NCI-H460 (cell line): ENCODE data around the gene PVALB. TPM values are rescaled to one million over a fixed set of nuclear protein-coding genes. Genes with fewer than 3 reads are reported as not detected.

Experiments
- DNase-seq: peaks from one replicate; pipeline ENCODE4 v3.0.0-alpha.2; 2016; ENCODE audit warnings: low read depth; ENCODE audit errors: extremely low read depth
- total RNA-seq: library from RNA; depleted of rRNA; stranded (reverse); fragments of >200 nt; shearing (Covaris generic); gene quantifications from 2 replicates; pipeline ENCODE4 v1.2.3, GENCODE V29; 2014

PVALB gene
- total RNA-seq, 1 experiment from 2014 or later: not detected

DNA sequence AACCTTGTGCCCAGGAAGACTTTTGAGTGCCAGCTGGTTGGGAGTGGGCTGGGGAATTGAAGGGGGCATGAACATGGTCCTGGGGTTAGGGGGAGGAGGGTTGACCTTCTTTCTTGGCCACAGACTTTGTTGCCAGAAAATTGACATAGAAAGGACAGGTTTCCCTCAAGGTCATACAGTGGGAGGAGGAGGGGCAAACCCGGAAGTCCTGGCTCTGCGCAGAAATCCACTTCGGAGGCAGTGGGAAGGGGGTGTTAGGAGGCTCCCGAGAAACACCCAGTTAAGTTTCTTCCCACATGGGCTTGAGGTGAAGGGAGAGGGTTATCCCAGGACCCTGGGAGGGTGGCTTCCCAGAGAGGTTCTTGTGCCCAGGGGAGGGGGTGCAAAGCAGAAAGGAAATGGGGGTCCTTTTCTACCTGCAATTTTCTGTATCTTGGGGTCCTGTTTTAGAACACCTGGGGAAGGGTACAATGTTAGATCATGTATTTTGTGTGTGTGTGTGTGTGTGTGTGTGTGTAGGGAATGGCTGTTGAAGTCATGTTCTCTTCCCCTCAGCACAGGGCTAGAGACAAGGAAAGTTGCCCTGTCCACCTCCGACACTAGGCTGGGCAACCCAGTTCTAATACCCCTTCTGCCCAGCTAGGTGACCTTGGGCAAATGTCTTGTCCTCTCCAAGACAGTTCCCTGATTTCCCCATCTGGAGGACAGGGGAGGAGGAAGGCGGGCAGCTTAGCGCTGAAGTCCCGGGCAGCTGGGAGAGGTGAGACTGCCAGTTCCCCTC, 1.1 kb downstream of the PVALB start:
- DNase-seq: no peak

- no peak for DNase-seq
Observed at GRCh38 chr22:36814801-36815200, 2.0 kb downstream of the PVALB start.

- DNase-seq: no peak
Observed at GRCh38 chr22:36811094-36811800, 5.6 kb downstream of the PVALB start.

DNA sequence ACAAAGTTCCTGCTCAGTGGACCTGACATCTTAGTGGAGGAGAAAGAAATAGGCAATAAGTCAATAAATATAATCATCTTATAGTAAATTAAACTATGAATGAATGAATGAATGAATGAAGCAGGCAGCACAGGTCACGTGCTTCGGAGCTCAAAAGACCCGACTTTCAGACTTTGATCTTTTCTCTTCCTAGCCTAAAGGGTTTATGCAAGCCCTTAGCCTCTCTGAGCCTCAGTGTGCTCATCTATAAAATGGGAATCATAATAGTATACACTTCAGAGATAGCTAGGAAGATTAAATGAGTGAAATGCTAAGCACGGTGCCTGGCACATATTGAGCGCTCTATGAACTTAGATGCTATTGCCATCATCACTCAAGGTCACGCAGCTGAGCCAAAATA, 7.5 kb downstream of the PVALB start:
- no peak for DNase-seq

GRCh38 chr22:36808721-36809344, 8.0 kb downstream of the PVALB start:
- no peak for DNase-seq

DNA sequence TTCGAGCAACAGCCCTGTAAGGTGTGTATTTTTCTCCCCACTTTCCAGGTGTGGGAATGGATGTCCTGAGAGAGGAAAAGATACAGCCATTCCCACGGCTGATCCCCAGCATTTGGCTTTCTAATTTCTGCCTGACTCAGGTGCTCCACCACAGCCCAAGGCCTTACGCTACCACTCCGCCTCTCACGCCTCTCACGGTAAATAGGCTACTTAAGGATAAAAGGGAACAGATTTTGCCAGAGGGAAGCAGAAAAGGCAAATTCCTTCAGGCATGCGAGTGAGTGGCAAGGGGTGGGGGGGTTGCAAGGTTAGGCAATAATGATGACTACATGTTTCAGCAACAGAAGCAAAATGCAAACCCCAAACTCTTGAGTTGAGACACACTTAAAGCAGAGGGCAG, 9.2 kb downstream of the PVALB start:
- DNase-seq: no peak

DNA sequence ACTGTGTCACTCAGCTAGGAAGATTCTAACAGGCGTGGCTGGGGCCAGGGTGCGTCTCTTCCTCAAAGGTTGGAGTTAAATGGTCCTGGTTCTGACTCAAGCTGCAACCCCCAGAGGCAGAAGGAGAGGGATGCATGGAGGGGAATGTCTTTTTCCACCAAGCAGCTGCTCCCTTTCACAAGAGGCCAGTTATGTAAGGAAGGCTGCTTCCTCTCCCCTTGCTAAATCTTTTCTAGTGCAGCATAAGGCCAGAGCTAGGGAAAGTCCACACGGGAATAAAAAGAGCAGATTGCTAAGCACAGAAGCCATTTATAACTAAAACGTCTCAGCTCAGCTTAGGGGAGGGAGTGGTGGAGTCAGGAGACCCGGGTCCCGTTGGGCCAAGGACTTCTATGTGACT, 10.0 kb downstream of the PVALB start:
- DNase-seq: no peak

DNA sequence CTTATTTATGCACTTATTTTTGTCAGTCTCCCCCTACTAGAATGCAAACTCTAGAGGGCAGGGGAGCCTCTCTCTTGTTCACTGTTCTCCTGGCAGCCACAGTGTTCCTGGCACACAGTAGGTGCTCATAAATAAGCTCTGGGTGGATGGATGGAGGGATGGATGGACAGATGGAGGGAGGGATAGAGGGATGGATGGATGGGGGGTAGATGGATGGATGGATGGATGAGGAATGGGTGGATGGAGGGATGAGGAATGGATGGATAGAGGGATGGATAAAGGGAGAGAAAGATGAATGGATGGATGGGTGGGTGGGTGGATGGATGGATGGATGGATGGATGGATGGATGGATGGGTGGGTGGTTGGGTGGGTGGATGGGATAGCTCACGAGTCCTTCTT, 13.5 kb downstream of the PVALB start:
- no peak for DNase-seq

GRCh38 chr22:36798674-36799066, 18.2 kb downstream of the PVALB start:
- DNase-seq: no peak

DNA sequence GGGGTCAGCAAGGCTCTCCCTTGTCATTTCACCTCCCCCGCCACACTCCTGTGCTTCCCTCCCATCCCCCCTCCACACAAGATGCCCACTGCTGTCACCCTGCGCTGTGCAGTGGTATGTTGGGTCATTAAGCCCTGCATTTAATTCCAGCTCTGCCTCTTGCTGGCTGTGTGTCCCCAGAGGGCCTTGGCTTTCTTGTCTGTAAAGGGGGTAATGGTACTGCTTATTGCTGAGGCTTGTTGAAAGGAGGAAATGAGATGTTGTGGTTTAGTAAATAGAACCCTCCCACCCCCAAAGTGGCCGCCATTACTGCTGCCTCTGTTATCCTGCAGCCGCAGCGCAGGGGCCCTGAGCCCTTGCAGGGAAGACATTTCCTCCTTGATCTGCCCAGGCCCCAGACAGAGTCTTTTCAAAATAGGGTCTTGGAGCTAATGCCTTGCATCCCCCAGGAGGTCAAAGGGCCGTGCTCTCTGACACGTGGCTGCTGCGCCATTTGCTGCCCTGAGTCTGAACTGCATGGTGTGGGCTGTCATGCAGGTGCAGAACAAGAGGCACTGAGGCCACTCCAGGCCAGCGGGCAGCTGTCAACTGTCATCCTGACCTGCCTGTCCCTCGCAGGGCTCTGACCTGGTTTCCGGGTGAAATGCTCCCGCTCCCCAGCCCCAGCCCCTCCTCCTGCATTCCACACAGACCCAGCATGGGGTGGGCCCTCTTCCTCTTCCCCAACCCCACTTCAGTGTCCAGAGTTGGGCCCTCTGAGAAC, 18.7 kb downstream of the PVALB start:
- no peak for DNase-seq

GRCh38 chr22:36797374-36797773, 19.5 kb downstream of the PVALB start:
- no peak for DNase-seq

GRCh38 chr22:36796552-36797175, 20.2 kb downstream of the PVALB start:
- DNase-seq: no peak

- no peak for DNase-seq
Observed at GRCh38 chr22:36795633-36796032, 21.2 kb downstream of the PVALB start.

GRCh38 chr22:36790648-36791047, 26.2 kb downstream of the PVALB start:
- DNase-seq: no peak

GRCh38 chr22:36787204-36787988, 29.4 kb downstream of the PVALB start:
- no peak for DNase-seq

DNA sequence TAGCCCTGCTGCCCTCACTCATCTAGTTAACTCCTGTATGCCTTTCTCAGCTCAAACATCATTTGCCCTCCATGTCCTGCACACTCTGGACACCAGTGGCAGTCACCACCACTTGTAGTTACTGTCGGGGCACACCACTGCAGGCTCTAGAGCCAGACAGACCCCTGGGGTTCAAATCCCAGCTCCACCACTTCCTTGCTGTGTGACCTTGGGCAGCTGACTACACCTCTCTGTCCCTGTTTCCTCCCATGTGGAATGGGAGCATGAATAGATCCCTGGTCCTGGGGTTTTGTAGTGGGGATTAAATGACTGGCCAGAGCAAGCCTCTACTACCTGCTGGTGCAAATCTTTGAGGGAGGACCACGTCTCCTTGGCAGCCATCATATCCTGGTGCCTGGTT, 33.1 kb downstream of the PVALB start:
- no peak for DNase-seq

DNA sequence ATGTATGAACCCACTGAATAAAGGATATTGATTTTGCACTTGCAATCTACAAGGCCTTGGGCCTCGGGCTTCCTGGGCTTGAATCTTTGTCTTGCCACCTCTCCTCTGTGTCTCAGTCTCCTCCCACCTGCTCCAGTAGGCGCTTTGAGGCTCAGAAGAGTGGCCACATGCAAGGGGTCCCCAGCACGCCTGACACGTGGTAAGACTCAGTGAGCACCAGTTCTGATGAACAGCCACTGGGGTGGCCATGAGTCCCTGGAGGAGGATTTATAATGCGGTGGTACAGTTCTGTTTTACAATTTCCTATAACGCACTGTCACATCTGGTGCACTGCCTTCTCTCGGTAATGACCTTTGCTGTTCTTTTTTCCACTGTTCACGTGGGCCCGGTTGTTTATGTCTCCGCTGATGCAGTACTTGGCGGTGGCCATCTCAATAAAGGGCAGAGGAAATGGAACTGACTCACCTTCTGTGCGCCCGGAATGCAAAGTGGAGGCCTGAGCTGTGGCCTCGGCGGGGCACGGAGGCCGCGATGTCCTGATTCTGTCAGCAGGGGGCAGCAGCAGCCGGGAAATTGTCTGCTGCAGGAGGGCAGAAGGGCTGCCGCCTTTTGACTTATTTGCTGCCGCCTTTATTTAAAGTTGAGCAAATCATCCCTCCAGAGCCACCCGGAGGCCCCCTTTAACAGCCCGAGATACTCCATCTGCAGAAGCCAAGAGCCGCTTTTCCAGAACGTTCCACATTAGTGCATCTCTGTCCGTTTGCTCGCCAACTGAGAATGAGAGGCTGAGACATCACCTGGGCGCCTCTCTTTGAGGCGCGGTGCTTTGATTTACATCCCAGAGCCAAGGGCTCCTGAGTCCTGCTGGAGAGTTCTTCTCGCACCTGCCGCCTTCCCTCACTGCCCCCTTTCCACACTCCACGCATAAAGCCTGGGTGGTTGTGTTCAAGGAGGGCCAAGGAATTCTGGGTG, 34.9 kb downstream of the PVALB start:
- peak; percentile 65 for DNase-seq

DNA sequence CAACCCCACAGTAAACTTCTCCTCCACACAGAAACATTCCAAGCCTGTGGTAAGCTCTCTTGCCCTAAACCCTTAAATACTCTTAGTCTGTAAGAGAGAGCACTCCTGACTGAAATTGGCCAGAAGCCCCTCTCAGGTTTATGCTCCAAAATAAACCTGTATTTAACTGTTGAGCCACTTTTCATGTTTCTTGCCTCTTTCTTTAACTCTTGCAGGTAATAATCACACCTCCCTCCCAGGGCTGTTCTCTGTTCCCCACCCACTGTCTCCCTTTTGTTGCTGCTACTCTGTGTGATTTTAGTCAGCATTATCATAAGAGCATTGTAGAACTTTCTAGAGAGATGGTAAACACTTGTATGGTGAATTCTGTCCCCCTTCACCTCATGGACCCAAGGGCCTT, 38.8 kb downstream of the PVALB start:
- no peak for DNase-seq

DNA sequence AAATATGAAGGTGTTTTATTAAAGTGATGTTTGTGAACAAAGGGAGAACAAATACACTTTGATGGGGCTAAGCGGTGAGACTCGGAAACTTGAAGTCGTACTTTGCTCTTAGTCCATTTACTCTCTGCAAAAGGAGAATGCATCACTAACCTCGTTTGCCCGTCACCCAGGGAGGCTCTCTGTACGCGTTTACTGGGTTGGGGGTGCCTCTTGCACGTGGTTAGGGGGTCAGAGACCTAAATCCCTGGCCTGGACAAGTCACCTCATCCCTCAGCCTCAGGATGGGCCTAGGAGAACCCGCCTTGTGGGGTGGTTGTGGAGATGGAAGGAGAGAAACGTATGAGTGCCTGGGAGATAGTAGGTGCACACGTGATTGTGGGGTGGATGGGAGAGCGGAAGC, 40.1 kb downstream of the PVALB start:
- no peak for DNase-seq
